Body of pancreas (tissue), 4 donors: ENCODE data around the gene PASD1.

Source experiments
- CTCF ChIP-seq, 7 experiments: fragments of 450-650 bp in 4 of 7; fragments of 200-600 bp in 3 of 7; sonication (generic) in 3 of 7; IDR thresholded peaks; one replicate each; pipeline ENCODE4 v1.5.1; 2016 to 2019; ENCODE audit warnings: antibody characterized with exemption in 7 of 7
- POLR2A ChIP-seq, 3 donors: fragments of 450-650 bp; IDR thresholded peaks; one replicate each; pipeline ENCODE4 v1.6.1; 2016; ENCODE audit warnings: antibody characterized with exemption in 3 of 3, mild to moderate bottlenecking in 2 of 3

- no peak for TF ChIP-seq POLR2A (IDR thresholded peaks at IDR 0.05)
- no peak for TF ChIP-seq CTCF (IDR thresholded peaks at IDR 0.05)
These were observed 48.2 kb upstream of the PASD1 start for GRCh38 chrX:151515237-151515636.
